ENCODE data around the gene DUSP28. TPM values are rescaled to one million over a fixed set of nuclear protein-coding genes. Genes with fewer than 3 reads are reported as not detected.

Gene DUSP28
- total and polyA plus RNA-seq, 4 donors, result 1.9 to 4.1 (median 3.0) TPM

DNA sequence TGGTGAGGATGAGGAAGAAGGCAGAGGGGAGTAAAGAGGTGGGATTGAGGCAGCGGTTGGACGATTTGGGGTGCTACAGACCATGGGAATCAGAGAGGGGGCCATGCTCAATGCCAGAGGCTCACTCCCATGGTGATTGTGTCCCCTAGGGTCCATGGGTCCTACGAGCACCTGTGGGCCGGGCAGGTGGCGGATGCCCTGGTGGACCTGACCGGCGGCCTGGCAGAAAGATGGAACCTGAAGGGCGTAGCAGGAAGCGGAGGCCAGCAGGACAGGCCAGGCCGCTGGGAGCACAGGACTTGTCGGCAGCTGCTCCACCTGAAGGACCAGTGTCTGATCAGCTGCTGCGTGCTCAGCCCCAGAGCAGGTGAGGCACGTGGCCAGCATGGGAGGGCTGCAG lies 31.6 kb downstream of the DUSP28 start:
- Histone ChIP-seq H3K4me1 (ENCODE audit: control insufficient read depth in 4 of 4, insufficient read depth in 4 of 4, low read length in 3 of 4) (peaks cover 20 to 54% (median 41%) of the 10 kb centered on the region in 4 donors), H3K4me3 (ENCODE audit: low read depth in 1 of 3, low read length in 3 of 3) (no peak overlapping the region), H3K27ac (ENCODE audit: low read depth in 1 of 2, low read length in 2 of 2) (no peak overlapping the region), H3K9ac (ENCODE audit: low read depth in 1 of 2, low read length in 2 of 2) (no peak overlapping the region), H3K36me3 (ENCODE audit: control insufficient read depth in 4 of 4, insufficient read depth in 3 of 4, low read depth in 1 of 4, low read length in 3 of 4) (peaks cover 0 to 6% (median 4%) of the 10 kb centered on the region in 4 donors), H3K9me3 (ENCODE audit: control insufficient read depth in 4 of 4, low read length in 3 of 4) (no peaks in the 10 kb centered on the region), H3K27me3 (ENCODE audit: control insufficient read depth in 4 of 4, insufficient read depth in 4 of 4, low read length in 3 of 4) (no peaks in the 10 kb centered on the region)
- DNase-seq (ENCODE audit: low spot score), result no peak
- 97% methylated on average over 13 of the region's 13 CpGs for WGBS
- TF ChIP-seq FOXA2 (IDR thresholded peaks at IDR 0.05) (no peak), FOXA1 (IDR thresholded peaks at IDR 0.05) (no peak), RXRA (IDR thresholded peaks at IDR 0.05) (no peak), TAF1 (conservative IDR thresholded peaks at IDR 0.05) (no peak), EGR1 (IDR thresholded peaks at IDR 0.05; ENCODE audit: low read depth in 2 of 2) (no peak), NR2F2 (IDR thresholded peaks at IDR 0.05) (no peak), JUND (IDR thresholded peaks at IDR 0.05) (no peak), HNF4A (conservative IDR thresholded peaks at IDR 0.05) (no peak), RAD21 (IDR thresholded peaks at IDR 0.05) (no peak), YY1 (IDR thresholded peaks at IDR 0.05) (no peak), GABPA (IDR thresholded peaks at IDR 0.05 in 1 of 2, conservative IDR thresholded peaks at IDR 0.05 in 1 of 2) (no peak), HNF4G (IDR thresholded peaks at IDR 0.05) (no peak), SP1 (IDR thresholded peaks at IDR 0.05) (no peak), CTCF (IDR thresholded peaks at IDR 0.05; ENCODE audit: low read depth, low read length, missing input control) (no peak)
- TF ChIP-seq, protein P1, sequence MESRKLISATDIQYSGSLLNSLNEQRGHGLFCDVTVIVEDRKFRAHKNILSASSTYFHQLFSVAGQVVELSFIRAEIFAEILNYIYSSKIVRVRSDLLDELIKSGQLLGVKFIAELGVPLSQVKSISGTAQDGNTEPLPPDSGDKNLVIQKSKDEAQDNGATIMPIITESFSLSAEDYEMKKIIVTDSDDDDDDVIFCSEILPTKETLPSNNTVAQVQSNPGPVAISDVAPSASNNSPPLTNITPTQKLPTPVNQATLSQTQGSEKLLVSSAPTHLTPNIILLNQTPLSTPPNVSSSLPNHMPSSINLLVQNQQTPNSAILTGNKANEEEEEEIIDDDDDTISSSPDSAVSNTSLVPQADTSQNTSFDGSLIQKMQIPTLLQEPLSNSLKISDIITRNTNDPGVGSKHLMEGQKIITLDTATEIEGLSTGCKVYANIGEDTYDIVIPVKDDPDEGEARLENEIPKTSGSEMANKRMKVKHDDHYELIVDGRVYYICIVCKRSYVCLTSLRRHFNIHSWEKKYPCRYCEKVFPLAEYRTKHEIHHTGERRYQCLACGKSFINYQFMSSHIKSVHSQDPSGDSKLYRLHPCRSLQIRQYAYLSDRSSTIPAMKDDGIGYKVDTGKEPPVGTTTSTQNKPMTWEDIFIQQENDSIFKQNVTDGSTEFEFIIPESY (IDR thresholded peaks at IDR 0.05), result no peak
- TF ChIP-seq, protein P2, sequence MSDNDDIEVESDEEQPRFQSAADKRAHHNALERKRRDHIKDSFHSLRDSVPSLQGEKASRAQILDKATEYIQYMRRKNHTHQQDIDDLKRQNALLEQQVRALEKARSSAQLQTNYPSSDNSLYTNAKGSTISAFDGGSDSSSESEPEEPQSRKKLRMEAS (IDR thresholded peaks at IDR 0.05), result no peak
- TF ChIP-seq, protein P3, sequence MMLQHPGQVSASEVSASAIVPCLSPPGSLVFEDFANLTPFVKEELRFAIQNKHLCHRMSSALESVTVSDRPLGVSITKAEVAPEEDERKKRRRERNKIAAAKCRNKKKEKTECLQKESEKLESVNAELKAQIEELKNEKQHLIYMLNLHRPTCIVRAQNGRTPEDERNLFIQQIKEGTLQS (IDR thresholded peaks at IDR 0.05), result no peak
- TF ChIP-seq, protein P4, sequence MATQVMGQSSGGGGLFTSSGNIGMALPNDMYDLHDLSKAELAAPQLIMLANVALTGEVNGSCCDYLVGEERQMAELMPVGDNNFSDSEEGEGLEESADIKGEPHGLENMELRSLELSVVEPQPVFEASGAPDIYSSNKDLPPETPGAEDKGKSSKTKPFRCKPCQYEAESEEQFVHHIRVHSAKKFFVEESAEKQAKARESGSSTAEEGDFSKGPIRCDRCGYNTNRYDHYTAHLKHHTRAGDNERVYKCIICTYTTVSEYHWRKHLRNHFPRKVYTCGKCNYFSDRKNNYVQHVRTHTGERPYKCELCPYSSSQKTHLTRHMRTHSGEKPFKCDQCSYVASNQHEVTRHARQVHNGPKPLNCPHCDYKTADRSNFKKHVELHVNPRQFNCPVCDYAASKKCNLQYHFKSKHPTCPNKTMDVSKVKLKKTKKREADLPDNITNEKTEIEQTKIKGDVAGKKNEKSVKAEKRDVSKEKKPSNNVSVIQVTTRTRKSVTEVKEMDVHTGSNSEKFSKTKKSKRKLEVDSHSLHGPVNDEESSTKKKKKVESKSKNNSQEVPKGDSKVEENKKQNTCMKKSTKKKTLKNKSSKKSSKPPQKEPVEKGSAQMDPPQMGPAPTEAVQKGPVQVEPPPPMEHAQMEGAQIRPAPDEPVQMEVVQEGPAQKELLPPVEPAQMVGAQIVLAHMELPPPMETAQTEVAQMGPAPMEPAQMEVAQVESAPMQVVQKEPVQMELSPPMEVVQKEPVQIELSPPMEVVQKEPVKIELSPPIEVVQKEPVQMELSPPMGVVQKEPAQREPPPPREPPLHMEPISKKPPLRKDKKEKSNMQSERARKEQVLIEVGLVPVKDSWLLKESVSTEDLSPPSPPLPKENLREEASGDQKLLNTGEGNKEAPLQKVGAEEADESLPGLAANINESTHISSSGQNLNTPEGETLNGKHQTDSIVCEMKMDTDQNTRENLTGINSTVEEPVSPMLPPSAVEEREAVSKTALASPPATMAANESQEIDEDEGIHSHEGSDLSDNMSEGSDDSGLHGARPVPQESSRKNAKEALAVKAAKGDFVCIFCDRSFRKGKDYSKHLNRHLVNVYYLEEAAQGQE (IDR thresholded peaks at IDR 0.05), result no peak
